Measurements from ENCODE around the gene MT1M. TPM values are rescaled to one million over a fixed set of nuclear protein-coding genes. Genes with fewer than 3 reads are reported as not detected.

MT1M gene
- total and polyA plus RNA-seq, 2 of the 8 experiments (the other 6 are each of a cell fraction or from before 2014, with no cell fraction given), result 2.1 TPM; not detected in 1

- H2BK20ac ChIP-seq (ENCODE audit: low read length), result no peak overlapping the region; the same call in 1 of the 2 replicates
- WGBS, 2 experiments (ENCODE audit: extremely low coverage in 1 of 2, insufficient coverage in 1 of 2, insufficient read length in 1 of 2, insufficient replicate concordance in 2 of 2, low coverage in 1 of 2, low lambda C conversion rate in 2 of 2, missing lambda C conversion rate in 1 of 2), result 69% methylated on average over 1 of the region's 1 CpG; no CpG with 5 or more reads in 1 of the 2 experiments
- no peak overlapping the region for H2BK120ac ChIP-seq (replicated peaks; ENCODE audit: low read depth, low read length)
- no peaks in the 10 kb centered on the region for H3K79me1 ChIP-seq (ENCODE audit: low read depth, low read length)
- no peaks in the 10 kb centered on the region for H4K20me1 ChIP-seq (replicated peaks in 1 of 2; ENCODE audit: control insufficient read depth in 1 of 2, insufficient read depth in 2 of 2, low read length in 2 of 2)
- no peak overlapping the region for H3K27ac ChIP-seq (ENCODE audit: low read depth, low read length)
- H2BK5ac ChIP-seq (ENCODE audit: low read depth, low read length), result no peak overlapping the region
- no peak overlapping the region for H4K91ac ChIP-seq (replicated peaks; ENCODE audit: insufficient read length, low read length)
- no peak overlapping the region for H2AFZ ChIP-seq (ENCODE audit: low read length)
- peaks cover 0 to 5% (median 2%) of the 10 kb centered on the region in 4 experiments; a peak in 2 of 7 replicates for H3K4me1 ChIP-seq (replicated peaks in 1 of 4; ENCODE audit: control insufficient read depth in 3 of 4, insufficient read depth in 4 of 4, low read length in 3 of 4)
- no peak overlapping the region for H3K4me2 ChIP-seq (ENCODE audit: insufficient read depth in 1 of 2, low read depth in 2 of 2, low read length in 2 of 2)
- H3K27me3 ChIP-seq (replicated peaks in 1 of 4; ENCODE audit: control insufficient read depth in 3 of 4, extremely low read depth in 1 of 4, insufficient read depth in 3 of 4, low read length in 3 of 4), result peaks cover 15 to 55% (median 40%) of the 10 kb centered on the region in 4 experiments
- H2BK15ac ChIP-seq (ENCODE audit: low read length), result no peak overlapping the region
- DNase-seq (ENCODE audit: low read depth in 1 of 2, low spot score in 2 of 2), result no peak
- no peaks in the 10 kb centered on the region for H3K9me3 ChIP-seq (ENCODE audit: insufficient read depth in 2 of 2, low read depth in 1 of 2, low read length in 1 of 2)
- H3K4me3 ChIP-seq (ENCODE audit: extremely low read depth in 1 of 4, insufficient read depth in 2 of 4, low read depth in 3 of 4, low read length in 4 of 4), result no peak overlapping the region
- H3K23me2 ChIP-seq (ENCODE audit: low read depth, low read length), result peaks cover 3% of the 10 kb centered on the region; the same call in 1 of the 2 replicates
- H3K14ac ChIP-seq (ENCODE audit: insufficient read length), result no peak overlapping the region
- no peak overlapping the region for H3K56ac ChIP-seq (replicated peaks; ENCODE audit: insufficient read length, low read depth, low read length)
- POLR2A ChIA-PET (ENCODE audit: partially characterized antibody), result interaction anchor here (0.9 to 9.1 kb wide), 6 partner anchors 9 to 49 kb away, joined by 3 to 74 read pairs (median 4); partner anchors contain the start of genes MT1A, MT1E, MT1G and MT1H
- no peaks in the 10 kb centered on the region for H3K79me2 ChIP-seq (ENCODE audit: control insufficient read depth in 1 of 2, insufficient read depth in 2 of 2, low read length in 2 of 2)
- H2BK12ac ChIP-seq (ENCODE audit: low read depth, low read length), result no peak overlapping the region
- H2AK5ac ChIP-seq (ENCODE audit: low read depth, low read length), result no peak overlapping the region
- H3K9ac ChIP-seq (replicated peaks in 1 of 4; ENCODE audit: extremely low read depth in 1 of 4, low read depth in 3 of 4, low read length in 3 of 4), result no peak overlapping the region
- CTCF ChIA-PET (ENCODE audit: partially characterized antibody), result interaction anchor here (1.0 to 5.5 kb wide), 5 partner anchors 10 to 76 kb away, joined by 3 to 28 read pairs (median 4); partner anchors contain the start of genes MT1G and MT3
- no peak overlapping the region for H3K4ac ChIP-seq (replicated peaks; ENCODE audit: insufficient read length, low read depth, low read length)
- H3K36me3 ChIP-seq (ENCODE audit: control insufficient read depth in 2 of 4, insufficient read depth in 4 of 4, low read length in 3 of 4), result no peaks in the 10 kb centered on the region
- H3K18ac ChIP-seq (ENCODE audit: extremely low read depth, low read length), result no peak overlapping the region
- no peak for FAIRE-seq
- H4K5ac ChIP-seq (ENCODE audit: insufficient read length, low read depth, low read length), result no peak overlapping the region
- H3K23ac ChIP-seq (ENCODE audit: insufficient read length), result no peak overlapping the region
- H4K8ac ChIP-seq (ENCODE audit: extremely low read depth, insufficient read depth, low read length), result no peak overlapping the region
- TF ChIP-seq CHD2 (IDR thresholded peaks at IDR 0.05; ENCODE audit: low read length) (no peak), BACH1 (IDR thresholded peaks at IDR 0.05; ENCODE audit: low read length) (no peak), POLR2A (IDR thresholded peaks at IDR 0.05; ENCODE audit: control extremely low read depth in 1 of 2, low read depth in 2 of 2, low read length in 2 of 2) (no peak), CHD1 (IDR thresholded peaks at IDR 0.05; ENCODE audit: low read depth, low read length) (no peak), CTBP2 (IDR thresholded peaks at IDR 0.05; ENCODE audit: borderline replicate concordance, insufficient read depth, insufficient read length, low read length) (no peak)
Observed at GRCh38 chr16:56652600-56652999, 20.1 kb downstream of the MT1M start.

Measured in H1 (cell line).